Endothelial cell of umbilical vein (primary cell): ENCODE data around the gene FIS1. TPM values are rescaled to one million over a fixed set of nuclear protein-coding genes. Genes with fewer than 3 reads are reported as not detected.

Source experiments
- BruUV-seq: library from RNA; stranded (reverse); fragments of 400-500 nt; replicated peaks from 2 replicates; lab custom pipeline; 2021; lab: Mats Ljungman, UMichigan
- CTCF ChIA-PET: fragments of 300-600, 350-600 bp; sonication (Branson Sonifier 250); formaldehyde crosslinking; loops from one replicate; lab custom pipeline; 2021; ENCODE audit warnings: antibody characterized with exemption, inconsistent platforms; lab: Charles Lee
- POLR2A ChIA-PET: fragments of 300-600, 350-600 bp; sonication (Branson Sonifier 250); formaldehyde crosslinking; loops from one replicate; lab custom pipeline; 2021; ENCODE audit warnings: antibody characterized with exemption, inconsistent platforms; lab: Charles Lee
- DNase-seq: peaks from one replicate; pipeline ENCODE4 v3.0.0-alpha.2; 2011; ENCODE audit warnings: low read depth, low spot score
- FAIRE-seq: peaks from 2 replicates; lab custom pipeline; 2011; peaks lifted over from hg19 to GRCh38; lab: Jason Lieb, UNC
- H2AFZ ChIP-seq: 2 replicates; pipeline ENCODE4 v1.6.0; 2012; ENCODE audit warnings: low read depth, low read length, control low read depth, inconsistent platforms
- H3K27ac ChIP-seq: 2 replicates; pipeline ENCODE4 v1.5.1; 2011; ENCODE audit warnings: low read depth, mild to moderate bottlenecking, control low read depth, low read length, moderate library complexity; ENCODE audit not compliant: insufficient read depth
- H3K27me3 ChIP-seq, 2 experiments: 2 replicates each; pipeline versions ENCODE4 v1.6.0 to v1.6.1; 2011; ENCODE audit warnings: low read length in 2 of 2, mixed read lengths in 1 of 2; ENCODE audit not compliant: control insufficient read depth in 2 of 2, insufficient read depth in 2 of 2
- H3K36me3 ChIP-seq, 2 experiments: 2 replicates in 1 of 2; 3 replicates in 1 of 2; pipeline ENCODE4 v1.5.1; 2011; ENCODE audit warnings: low read length in 2 of 2, mild to moderate bottlenecking in 1 of 2, moderate library complexity in 1 of 2; ENCODE audit not compliant: control insufficient read depth in 2 of 2, insufficient read depth in 2 of 2; ENCODE audit errors: extremely low read depth in 1 of 2
- H3K4me1 ChIP-seq: 3 replicates; pipeline ENCODE4 v1.5.1; 2011; ENCODE audit warnings: mild to moderate bottlenecking, low read length; ENCODE audit not compliant: control insufficient read depth, insufficient read depth; ENCODE audit errors: extremely low read depth
- H3K4me2 ChIP-seq: 2 replicates; pipeline ENCODE4 v1.6.1; 2011; ENCODE audit warnings: low read length, control low read depth, mixed read lengths; ENCODE audit not compliant: insufficient read depth
- H3K4me3 ChIP-seq, 3 experiments: fragments of 200-600 bp in 1 of 3; sonication (generic), shearing (Covaris generic) in 1 of 3; replicated peaks in 1 of 3; 2 replicates each; pipeline ENCODE4 v1.5.1; 2011 to 2016; ENCODE audit warnings: control low read depth in 3 of 3, low read length in 3 of 3, mild to moderate bottlenecking in 2 of 3, inconsistent platforms in 1 of 3, low read depth in 1 of 3, moderate library complexity in 1 of 3; ENCODE audit not compliant: insufficient read depth in 1 of 3
- H3K79me2 ChIP-seq: 2 replicates; pipeline ENCODE4 v1.6.0; 2012; ENCODE audit warnings: low read length, inconsistent platforms; ENCODE audit not compliant: control insufficient read depth, insufficient read depth
- H3K9ac ChIP-seq: replicated peaks from 2 replicates; pipeline ENCODE3; 2011; ENCODE audit warnings: low read length, control low read depth; ENCODE audit not compliant: insufficient read depth; ENCODE audit errors: extremely low read depth
- H3K9me1 ChIP-seq: replicated peaks from 3 replicates; pipeline ENCODE4 v1.6.0; 2011; ENCODE audit warnings: mild to moderate bottlenecking, low read length; ENCODE audit not compliant: control insufficient read depth, insufficient read depth; ENCODE audit errors: extremely low read depth
- H3K9me3 ChIP-seq: replicated peaks from 2 replicates; pipeline ENCODE4 v1.5.1; 2012; ENCODE audit warnings: low read length, inconsistent platforms; ENCODE audit not compliant: control insufficient read depth, insufficient read depth
- H4K20me1 ChIP-seq: replicated peaks from 2 replicates; pipeline ENCODE3; 2011; ENCODE audit warnings: mild to moderate bottlenecking, low read length; ENCODE audit not compliant: control insufficient read depth, insufficient read depth; ENCODE audit errors: extremely low read depth
- CTCF ChIP-seq, 2 donors: IDR thresholded peaks; 1 replicate in 1 of 2; 2 replicates in 1 of 2; pipeline ENCODE4 v1.5.1; 2011; ENCODE audit warnings: low read length in 2 of 2, mild to moderate bottlenecking in 2 of 2, moderate library complexity in 2 of 2, control low read depth in 1 of 2, inconsistent platforms in 1 of 2, low read depth in 1 of 2; ENCODE audit not compliant: insufficient read depth in 1 of 2; ENCODE audit errors: extremely low read depth in 1 of 2
- EZH2 ChIP-seq: IDR thresholded peaks from 2 replicates; pipeline ENCODE4 v1.6.1; 2012; ENCODE audit warnings: borderline replicate concordance, low read depth, mild to moderate bottlenecking, moderate library complexity, low read length, inconsistent platforms; ENCODE audit not compliant: severe bottlenecking
- FOS ChIP-seq: IDR thresholded peaks from 2 replicates; pipeline ENCODE4 v1.6.1; 2011; ENCODE audit warnings: mild to moderate bottlenecking, low read length, moderate library complexity, borderline replicate concordance; ENCODE audit not compliant: insufficient read depth
- GATA2 ChIP-seq: IDR thresholded peaks from 2 replicates; pipeline ENCODE4 v1.7.0; 2011; ENCODE audit warnings: low read depth, mild to moderate bottlenecking, moderate library complexity, mixed read lengths, low read length; ENCODE audit not compliant: insufficient read length, insufficient read depth
- JUN ChIP-seq: IDR thresholded peaks from 2 replicates; pipeline ENCODE4 v1.6.1; 2011; ENCODE audit warnings: borderline replicate concordance, low read depth; ENCODE audit not compliant: insufficient read length, insufficient read depth
- MAX ChIP-seq: IDR thresholded peaks from 2 replicates; pipeline ENCODE4 v1.6.1; 2011; ENCODE audit not compliant: insufficient read depth, insufficient read length
- MYC ChIP-seq: IDR thresholded peaks from one replicate; pipeline ENCODE4 v1.6.1; 2011; ENCODE audit warnings: mild to moderate bottlenecking, low read depth, low read length
- POLR2A ChIP-seq: IDR thresholded peaks from 2 replicates; pipeline ENCODE4 v1.6.1; 2012; ENCODE audit warnings: low read depth, mild to moderate bottlenecking, control low read depth, low read length
- POLR2AphosphoS5 ChIP-seq: IDR thresholded peaks from 2 replicates; pipeline ENCODE4 v1.6.1; 2012; ENCODE audit warnings: low read depth, mild to moderate bottlenecking, control low read depth, low read length, moderate library complexity; ENCODE audit not compliant: insufficient read depth
- dilution Hi-C: fragments of 300-500 bp; cut with MboI; formaldehyde crosslinking; loops from one replicate; pipeline ENCODE4 v1.15.0; 2019; ENCODE audit warnings: low sequenced_read_pairs; ENCODE audit not compliant: extremely low pct_ligation_motif_present
- intact Hi-C: fragments of 100-400 bp; cut with micrococcal nuclease; formaldehyde crosslinking; loops from one replicate; pipeline ENCODE4 v1.10.0; 2022
- polyA plus RNA-seq, 4 experiments: library from polyadenylated mRNA; depleted of rRNA in 3 of 4; stranded (reverse) in 3 of 4; unstranded in 1 of 4; fragments of >200 nt; gene quantifications; 2 replicates each; pipeline versions ENCODE4 v1.2.1 to v1.2.3, GENCODE V29; 2011 to 2012; ENCODE audit warnings: missing spikeins in 1 of 4
- total RNA-seq: library from RNA; stranded (reverse); gene quantifications from 2 replicates; pipeline ENCODE4 v1.2.3, GENCODE V29; 2021

FIS1 gene
- total and polyA plus RNA-seq, 2 donors (not counting 3 experiments of a cell fraction or from before 2014, with no cell fraction given) = 132 to 330 TPM

DNA sequence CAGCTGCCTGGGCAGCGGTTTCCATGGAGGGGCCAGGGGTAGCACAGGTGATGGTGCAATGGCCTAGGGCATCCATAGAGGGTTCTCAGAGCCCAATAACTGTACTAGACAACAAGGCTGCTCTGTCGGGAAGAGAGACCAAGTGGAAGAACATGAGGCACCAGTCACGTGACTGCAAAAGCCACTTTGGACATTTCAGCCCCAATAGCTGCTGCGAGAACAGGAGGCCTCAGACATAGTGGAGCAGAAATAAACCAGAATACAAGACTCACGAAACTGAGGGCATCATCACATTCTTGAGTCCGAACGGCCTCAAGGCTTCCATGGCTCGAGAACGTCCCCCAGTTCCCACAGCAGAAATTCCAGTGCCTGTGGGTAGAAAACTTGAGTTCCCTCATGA is 32.3 kb upstream of the FIS1 start:
- FAIRE-seq (no peak), DNase-seq (no peak)
- no TSS peak for BruUV-seq
- CTCF ChIA-PET = interaction anchor here (2.7 to 6.6 kb wide), 2 partner anchors 84 to 133 kb away, joined by 15 to 29 read pairs; no protein-coding TSS in a partner anchor
- Histone ChIP-seq H3K27ac (no peak overlapping the region), H3K27me3 (peaks cover 0 to 2% of the 10 kb centered on the region in 2 experiments), H4K20me1 (no peaks in the 10 kb centered on the region), H3K4me1 (no peaks in the 10 kb centered on the region), H2AFZ (no peak overlapping the region), H3K9me3 (no peaks in the 10 kb centered on the region), H3K9ac (no peak overlapping the region), H3K9me1 (no peaks in the 10 kb centered on the region), H3K36me3 (no peaks in the 10 kb centered on the region), H3K4me3 (no peak overlapping the region), H3K79me2 (no peaks in the 10 kb centered on the region), H3K4me2 (no peak overlapping the region)
- POLR2A ChIA-PET = no interaction called here
- TF ChIP-seq POLR2A (no peak), MYC (no peak), GATA2 (no peak), FOS (no peak), POLR2AphosphoS5 (no peak)
- dilution Hi-C loops = no loop called here
- intact Hi-C loops = no loop called here

GRCh38 chr7:101273206-101273605 is 28.3 kb upstream of the FIS1 start:
- no peaks in the 10 kb centered on the region for H3K4me1 ChIP-seq
- H3K9me3 ChIP-seq = no peaks in the 10 kb centered on the region
- ChIA-PET POLR2A (no interaction called here), CTCF (interaction anchor here (1.4 to 6.6 kb wide), 4 partner anchors 9 to 129 kb away, joined by 3 to 29 read pairs (median 10); no protein-coding TSS in a partner anchor)
- H3K27ac ChIP-seq = no peak overlapping the region
- no peak overlapping the region for H2AFZ ChIP-seq
- H3K4me2 ChIP-seq = no peak overlapping the region
- no peaks in the 10 kb centered on the region for H3K79me2 ChIP-seq
- dilution Hi-C loops (no loop called here), intact Hi-C loops (no loop called here)
- BruUV-seq = no TSS peak
- DNase-seq (no peak), FAIRE-seq (no peak)
- no peaks in the 10 kb centered on the region for H3K36me3 ChIP-seq
- H4K20me1 ChIP-seq = no peaks in the 10 kb centered on the region
- no peak overlapping the region for H3K4me3 ChIP-seq
- H3K9ac ChIP-seq = no peak overlapping the region
- H3K27me3 ChIP-seq = peaks cover 0 to 2% of the 10 kb centered on the region in 2 experiments
- TF ChIP-seq JUN (no peak), POLR2AphosphoS5 (no peak), EZH2 (no peak), CTCF (IDR thresholded peaks at IDR 0.05; ENCODE audit: extremely low read depth in 1 of 2, insufficient read depth in 1 of 2, low read depth in 1 of 2, low read length in 2 of 2) (no peak), GATA2 (no peak), MYC (no peak), MAX (no peak), POLR2A (no peak), FOS (no peak)
- H3K9me1 ChIP-seq = no peaks in the 10 kb centered on the region
